ENCODE measurements around the gene PLTP.
"Not testable (repeated sequence)": the region's sequence is repeated elsewhere in the genome, so short reads cannot be mapped to it uniquely, and the experiment has no call there.

PLTP gene

DNA sequence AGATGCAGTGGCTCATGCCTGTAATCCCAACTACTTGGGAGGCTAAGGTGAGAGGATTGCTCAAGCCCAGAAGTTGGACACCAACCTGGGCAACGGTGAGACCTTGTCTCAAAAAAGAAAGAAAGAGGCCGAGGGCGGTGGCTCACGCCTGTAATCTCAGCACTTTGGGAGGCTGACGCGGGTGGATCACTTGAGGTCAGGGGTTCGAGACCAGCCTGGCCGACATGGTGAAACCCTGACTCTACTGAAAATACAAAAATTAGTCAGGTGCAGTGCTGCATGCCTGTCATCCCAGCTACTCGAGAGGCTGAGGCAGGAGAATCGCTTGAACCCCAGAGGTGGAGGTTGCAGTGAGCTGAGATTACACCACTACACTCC is 37.9 kb downstream of the PLTP start:
- not testable (repeated sequence) for DNase-seq (ENCODE audit: low read depth)

DNA sequence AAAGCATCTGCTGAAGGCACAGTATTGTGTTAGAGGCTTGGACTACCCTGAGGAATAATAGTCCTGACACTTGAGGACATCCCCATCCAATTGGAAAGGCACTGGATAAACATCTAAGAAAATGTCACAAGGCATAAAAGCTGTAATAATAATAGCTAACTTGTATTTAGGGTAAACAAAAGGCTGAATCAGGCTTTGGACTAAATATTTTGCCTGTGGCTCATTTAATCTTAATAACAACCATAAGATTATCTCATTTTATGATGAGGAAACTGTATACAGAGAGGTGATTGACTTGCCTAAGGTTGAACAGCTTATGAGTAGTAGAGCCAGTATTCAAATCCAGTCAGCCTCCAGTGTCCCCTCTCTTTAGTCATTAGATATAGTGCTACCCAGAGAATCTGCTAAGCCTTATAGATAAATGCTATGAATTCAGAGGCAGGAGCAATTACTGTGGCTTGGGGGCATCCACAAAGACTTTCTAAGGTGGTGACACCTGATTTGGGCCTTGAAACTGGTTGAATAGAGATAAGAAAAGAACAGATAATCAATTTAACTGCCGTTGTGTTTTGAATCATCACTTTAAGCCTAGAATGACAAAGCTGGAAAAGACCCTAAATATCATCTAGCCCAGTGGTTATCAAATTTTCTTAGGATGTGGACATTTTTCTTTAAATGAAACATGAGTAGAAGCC is 38.4 kb downstream of the PLTP start:
- no peak for DNase-seq (ENCODE audit: low read depth)

DNA sequence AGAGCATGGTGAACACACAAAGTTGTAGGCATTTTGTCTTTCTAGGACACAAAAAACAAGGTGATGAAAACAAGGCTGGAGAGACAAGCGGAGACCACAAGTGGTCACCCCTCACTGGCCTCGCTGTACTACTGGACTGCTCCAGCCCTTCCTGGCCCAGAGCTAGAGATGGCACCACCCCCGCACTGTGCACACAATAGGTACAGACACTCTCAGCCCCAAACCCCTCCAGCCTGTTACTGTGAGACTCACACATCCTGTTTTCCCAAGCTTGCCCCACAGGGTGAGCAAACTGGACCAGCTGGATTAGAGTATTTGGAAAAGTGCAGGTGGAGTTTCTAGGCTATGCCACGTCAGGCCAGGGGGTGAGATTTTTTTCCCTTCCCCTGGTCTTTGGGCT is 39.3 kb downstream of the PLTP start:
- DNase-seq (ENCODE audit: low read depth), result no peak

DNA sequence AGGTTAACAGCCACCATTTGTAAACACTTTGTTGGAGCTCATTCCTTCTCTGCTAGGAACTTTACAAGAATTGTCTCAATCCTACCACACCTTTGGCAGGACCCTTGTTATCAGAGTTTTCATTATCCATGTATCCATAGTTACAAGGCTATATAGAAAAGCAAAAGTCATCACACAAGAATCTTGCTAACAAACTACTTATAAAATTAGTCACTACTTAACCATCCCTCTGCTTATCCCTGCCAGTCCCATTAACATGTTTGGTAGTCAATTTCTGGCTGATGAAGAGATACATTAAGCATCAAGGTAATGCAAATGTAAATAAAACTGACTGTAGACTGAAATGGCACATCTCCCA is 44.2 kb downstream of the PLTP start:
- no peak for DNase-seq (ENCODE audit: low read depth)

DNA sequence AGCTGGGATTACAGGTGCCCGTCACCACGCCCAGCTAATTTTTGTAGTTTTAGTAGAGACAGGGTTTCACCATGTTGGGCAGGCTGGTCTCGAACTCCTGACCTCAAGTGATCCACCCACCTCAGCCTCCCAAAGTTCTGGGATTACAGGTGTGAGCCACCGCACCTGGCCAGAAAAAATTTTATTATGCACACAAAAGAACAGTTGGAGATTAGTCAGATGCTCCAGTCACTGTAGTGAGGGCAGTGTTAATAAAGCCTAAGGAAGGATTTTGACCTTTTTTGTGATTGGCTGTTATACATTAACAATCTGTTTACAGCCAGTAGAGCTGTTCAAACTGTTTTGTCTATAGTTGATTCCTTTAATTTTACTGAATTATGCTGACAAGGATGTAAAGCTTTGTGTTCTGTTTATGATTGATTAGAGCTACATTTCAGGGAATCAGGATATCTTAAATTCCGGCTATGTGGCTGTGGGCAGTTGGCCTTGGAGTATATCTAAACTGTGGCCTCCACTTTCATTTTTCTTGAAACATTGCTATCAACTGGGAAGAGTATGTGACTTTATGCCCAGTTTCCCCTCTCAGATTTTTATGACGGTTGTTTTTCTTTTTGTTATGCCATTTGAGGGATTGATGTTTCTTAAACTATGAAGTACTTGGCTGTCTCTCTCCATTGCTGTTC is 44.7 kb downstream of the PLTP start:
- no peak for DNase-seq (ENCODE audit: low read depth)

DNA sequence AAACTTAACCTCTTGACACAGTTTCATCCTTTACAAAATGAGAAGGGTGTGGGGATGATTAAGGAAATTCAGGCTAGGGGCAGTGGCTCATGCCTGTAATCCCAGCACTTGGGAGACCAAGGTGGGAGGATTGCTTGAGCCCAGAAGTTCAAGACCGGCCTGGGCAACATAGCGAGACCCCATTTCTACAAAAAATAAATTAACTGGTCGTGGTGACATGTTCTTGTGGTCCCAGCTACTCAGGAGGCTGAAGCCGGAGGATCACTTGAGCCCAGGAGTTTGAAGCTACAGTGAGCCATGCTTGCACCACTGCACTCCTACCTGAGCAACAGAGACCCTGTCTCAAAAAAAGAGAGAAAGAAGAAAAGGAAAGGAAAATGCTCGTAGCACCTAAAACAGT is 45.5 kb downstream of the PLTP start:
- no peak for DNase-seq (ENCODE audit: low read depth)

DNA sequence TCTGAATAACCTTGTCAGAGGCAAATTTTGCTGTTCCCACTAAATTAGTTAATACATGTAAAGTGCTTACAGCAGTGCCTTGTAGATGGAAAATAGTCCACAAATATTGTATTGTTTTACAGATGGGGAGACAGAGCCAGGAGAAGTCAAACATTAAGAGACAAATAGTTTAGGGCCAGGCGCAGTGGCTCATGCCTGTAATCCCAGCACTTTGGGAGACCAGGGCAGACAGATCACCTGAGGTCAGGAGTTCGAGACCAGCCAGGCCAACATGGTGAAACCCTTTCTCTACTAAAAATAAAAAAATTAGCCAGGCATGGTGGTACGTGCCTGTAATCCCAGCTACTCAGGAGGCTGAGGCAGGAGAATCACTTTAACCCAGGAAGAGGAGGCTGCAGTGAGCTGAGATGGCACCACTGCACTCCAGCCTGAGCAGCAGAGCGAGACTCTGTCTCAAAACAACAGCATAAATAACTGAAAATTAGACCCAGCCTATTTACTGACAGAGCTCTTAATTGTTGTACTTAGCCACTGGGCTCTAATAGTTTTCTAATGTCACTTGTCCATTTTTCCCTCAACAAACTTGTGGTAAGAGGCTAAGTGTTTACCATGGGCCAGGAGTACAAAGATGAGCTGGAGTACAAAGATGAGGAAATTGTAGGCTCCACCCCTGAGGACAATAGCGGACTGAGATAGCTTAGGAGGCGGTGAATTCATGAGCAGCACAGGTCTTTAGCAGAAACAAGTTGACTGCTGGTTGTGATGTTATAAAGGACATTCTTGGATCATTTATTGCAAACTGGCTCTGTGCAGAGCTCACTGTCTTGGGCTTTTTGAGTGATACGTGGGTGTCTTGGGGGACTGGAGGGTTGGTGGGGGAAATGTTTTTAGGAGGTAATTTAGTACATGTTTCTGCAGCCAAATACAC is 48.1 kb downstream of the PLTP start:
- DNase-seq (ENCODE audit: low read depth), result no peak

DNA sequence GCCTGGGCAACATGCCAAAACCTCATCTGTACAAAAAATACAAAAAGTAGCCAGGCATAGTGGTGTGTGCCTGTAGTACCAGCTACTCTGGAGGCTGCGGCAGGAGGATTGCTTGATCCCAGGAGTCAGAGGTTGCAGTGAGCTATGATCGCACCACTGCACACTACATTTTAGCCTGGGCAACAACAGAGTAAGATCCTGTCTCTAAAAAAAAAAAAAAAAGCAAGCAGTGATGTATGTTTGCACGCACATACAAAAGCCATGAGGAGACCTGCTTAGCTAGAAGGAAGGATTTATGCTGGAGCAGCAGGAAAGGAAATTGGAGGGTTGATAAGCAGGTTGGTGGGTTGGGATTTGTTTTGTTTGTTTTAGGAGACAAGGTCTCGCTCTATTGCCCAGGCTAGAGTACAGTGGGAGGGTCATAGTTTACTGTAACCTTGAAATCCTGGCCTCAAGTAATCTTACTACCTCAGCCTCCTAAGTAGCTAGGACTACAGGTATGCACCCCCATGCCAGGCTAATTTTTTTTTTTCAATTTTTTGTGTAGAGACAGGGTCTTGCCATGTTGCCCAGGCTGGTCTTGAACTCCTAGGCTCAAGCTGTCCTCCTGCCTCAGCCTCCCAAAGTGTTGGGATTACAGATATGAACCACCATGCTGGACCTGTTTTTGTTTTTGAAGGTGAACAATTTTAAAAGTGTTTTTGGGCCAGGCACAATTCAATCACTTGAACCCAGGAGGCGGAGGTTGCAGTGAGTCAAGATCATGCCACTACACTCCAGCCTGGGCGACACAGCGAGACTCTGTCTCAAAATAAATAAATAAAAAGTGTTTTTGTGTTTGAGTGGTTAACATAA is 50.5 kb downstream of the PLTP start:
- no peak for DNase-seq (ENCODE audit: low read depth)

DNA sequence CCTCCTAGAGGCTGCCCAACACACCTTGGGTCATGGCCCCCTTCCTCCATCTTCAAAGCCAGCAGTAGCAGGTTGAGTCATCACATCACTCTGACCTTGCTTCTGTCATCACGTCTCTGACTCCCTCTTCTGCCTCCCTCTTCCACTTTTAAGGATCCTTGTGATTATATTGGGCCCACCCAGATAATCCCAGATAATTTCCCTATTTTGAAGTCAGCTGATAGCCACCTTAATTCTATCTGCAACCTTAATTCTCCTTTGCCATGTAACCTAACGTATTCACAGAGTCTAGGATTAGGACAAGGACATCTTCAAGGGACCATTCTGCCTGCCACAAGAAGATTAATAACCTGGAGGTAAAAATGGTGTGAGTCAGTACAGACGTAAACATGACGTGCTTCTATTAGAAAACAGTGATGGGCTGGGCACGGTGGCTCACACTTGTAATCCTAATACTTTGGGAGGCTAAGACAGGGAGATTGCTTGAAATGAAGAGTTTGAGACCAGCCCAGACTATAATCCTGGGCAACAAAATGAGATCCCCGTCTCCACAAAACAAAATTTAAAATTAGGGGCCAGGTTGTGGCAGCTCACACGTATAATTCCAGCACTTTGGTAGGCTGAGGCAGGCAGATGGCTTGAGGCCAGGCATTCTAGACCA is 51.3 kb downstream of the PLTP start:
- no peak for DNase-seq (ENCODE audit: low read depth)

DNA sequence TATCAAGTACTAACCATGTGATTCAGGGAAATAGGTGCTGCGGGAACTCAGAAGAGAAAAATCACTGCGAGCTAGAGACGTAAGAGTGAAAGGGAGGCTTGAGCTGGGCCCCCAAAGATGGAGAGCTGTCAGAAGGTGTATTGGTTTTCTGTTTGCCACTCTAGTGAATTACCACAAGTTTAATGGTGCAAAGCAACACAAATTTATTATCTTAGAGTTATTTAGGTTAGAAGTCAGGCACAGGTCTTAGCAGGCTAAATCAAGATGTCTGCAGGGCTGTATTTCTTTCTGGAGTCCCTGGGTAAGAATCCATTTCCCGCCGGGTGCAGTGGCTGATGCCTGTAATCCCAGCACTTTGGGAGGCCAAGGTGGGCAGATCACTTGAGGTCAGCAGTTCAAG is 52.0 kb downstream of the PLTP start:
- no peak for DNase-seq (ENCODE audit: low read depth)

DNA sequence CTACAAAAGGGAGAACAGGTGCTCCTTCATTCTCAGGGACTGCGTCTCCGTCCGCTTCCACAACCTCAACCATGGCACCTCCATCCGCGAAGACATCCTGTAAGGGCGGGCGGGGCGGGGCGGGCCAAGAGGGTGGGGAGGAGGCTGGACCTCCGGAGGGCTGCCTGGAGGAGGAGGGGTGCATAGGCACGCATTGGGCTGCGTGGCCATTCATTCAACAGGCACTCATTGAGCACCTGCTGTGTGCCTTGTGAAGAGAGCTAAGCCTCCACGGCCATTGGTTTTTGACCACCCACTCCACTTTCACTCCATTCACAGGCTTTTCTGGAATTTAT is 54.1 kb downstream of the PLTP start:
- DNase-seq (ENCODE audit: low read depth), result no peak

DNA sequence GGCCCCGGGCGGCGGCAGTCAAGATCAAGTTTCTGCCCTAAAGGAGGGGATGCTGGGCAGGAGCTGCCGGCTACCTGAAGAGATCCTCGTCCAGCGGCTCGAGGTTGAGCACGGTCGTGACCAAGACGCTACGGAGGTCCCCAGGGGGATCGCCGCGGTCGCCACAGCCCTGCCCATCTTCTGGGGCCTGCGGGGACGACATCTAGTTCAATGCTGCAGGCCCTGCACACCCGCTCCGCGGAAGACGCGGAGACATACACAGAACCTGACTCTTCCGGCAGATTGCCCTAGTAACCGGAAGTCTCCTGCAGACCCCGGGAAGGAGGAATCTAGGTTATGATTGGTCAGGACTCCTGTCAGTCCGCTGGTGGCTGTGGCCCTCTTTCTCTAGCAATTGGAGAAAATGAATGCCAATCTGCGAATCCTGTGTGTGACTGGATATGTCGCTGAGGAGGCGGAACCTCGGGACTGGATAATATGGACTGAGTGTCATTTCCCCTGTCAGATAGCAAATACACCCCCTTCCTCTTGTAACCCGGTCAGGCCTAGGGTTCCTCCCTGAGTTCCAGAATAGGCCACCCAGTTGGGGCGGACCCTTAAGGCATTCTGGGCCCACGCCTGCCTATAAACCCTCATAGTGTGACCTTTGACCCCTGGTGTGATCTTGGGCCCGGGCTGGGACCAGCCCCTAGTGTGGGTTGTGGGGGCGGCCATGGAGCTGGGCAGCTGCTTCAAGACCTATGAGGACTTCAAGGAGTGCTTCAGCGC is 54.7 kb downstream of the PLTP start, which contains the start of the genes ACOT8 and ZSWIM3:
Gene ACOT8 (minus strand): TSS at position 279 of the 768 bp plus-strand sequence. CDS start 77 bp downstream, at position 202.
Gene ZSWIM3 (plus strand): TSS at position 501 of the 768 bp plus-strand sequence. CDS start 212 bp downstream, at position 713.
- DNase-seq (ENCODE audit: low read depth), result peak; percentile 52

DNA sequence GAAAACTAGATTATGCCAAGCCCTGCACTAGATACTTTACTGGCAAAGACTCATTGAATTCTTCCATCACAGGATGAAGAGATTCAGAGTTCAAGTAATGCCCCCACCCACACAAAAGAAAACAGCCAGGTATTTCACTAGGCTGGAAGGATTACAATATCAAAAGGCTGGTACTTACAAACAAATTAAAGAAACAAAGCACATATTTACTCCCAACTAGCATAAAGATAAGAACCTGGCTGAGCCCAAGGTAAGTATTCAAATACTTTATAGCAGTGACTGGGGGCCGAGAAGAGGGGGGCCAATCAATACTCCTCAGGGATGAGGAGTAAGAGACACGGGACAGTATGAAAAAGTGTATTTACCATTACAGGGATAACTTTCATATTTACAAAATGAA is 58.5 kb downstream of the PLTP start:
- DNase-seq (ENCODE audit: low read depth), result no peak

DNA sequence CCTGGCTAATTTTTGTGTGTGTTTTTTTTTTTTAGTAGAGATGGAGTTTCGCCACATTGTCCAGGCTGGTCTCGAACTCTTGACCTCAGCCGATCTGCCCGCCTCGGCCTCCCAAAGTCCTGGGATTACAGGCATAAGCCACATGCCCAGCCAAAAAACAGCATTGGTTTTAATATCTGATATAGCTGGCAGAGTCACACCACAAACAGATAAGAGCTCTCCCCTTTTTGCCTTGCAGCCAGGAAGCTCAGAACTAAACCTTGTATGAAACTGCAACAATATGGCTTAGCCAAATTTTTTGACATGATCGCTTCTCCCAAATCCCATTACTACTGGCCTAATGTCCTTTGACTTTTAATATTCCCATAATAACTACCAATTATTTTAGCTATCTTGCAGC is 59.6 kb downstream of the PLTP start:
- no peak for DNase-seq (ENCODE audit: low read depth)

DNA sequence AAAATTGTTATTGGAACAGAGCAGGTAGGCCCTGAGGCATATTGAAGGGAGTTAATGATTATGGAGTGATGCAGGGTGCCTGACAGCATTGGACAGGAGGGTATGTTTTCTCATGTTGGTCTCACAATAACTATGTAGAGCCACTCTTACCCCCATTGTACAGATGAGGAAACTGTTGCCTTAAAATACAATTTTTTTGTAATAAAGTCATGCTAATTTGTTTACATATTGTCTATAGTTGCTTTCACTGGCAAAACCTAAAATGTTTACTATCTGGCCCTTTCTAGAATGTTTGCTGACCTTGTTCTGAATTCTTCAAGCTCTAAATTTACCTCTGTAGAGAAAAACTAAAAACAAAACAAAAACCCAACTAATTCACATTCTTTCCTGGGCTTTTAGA is 60.5 kb downstream of the PLTP start:
- no peak for DNase-seq (ENCODE audit: low read depth)

DNA sequence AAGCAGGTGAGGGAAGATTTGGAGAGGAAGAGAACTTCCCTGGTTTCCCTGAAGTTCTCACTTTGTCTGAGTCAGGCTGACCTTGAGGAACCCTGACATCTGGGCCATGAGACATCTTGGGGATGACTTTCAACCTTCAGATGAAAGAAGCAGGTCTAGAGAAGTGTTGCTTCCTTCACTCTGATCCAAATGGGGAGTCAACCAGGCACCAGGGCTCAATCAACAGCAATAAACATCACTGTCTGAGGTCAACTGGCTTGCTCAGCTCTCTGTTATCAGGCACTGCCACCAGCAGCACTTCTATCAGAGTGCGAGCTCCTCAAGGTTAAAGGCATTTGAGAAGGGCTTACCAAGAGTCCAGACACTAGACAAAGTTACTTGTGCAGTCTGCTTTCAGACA is 61.0 kb downstream of the PLTP start:
- DNase-seq (ENCODE audit: low read depth), result no peak

DNA sequence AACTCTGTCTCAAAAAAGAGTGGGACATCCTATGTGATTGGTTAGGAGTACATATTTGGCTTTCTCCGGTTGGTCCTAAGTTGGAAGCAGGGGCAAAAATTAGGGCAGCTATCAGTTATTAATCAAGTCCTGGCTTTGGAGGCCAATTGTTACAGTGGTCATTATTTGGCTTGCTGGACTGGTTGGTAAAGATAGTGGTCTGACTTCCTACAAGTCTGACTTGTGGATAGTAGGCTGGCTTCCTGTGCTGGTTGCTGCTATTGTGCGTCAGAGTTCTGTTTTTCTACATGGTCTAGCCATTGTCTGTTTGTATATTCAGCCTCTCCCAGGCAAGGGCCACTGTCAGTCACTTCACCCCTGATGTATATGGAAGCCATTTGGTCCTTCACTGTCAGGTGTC is 61.7 kb downstream of the PLTP start:
- DNase-seq (ENCODE audit: low read depth), result no peak

DNA sequence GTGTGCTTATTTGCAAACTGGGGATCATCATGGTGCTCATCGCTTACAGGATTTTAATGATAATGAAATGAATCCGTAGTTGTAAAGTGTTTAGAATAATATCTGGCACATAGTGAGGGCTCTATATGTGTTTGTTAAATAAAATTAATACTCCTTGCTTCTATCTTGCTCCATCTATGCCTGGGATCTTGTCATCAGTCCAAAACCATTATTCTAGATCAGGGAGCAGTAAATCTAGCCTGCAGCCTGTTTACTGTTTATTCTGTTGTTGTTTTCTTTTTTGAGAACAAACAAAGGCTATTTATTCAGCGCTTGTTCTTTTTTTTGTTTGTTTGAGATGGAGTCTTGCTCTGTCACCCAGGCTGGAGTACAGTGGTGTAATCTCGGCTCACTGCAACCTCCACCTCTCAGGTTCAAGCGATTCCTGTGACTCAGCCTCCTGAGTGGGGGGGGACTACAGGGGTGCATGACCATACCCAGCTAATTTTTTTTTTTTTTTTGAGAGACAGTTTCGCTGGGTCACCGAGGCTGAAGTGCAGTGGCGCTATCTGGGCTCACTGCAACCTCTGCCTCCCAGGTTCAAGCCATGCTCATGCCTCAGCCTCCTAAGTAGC is 62.9 kb downstream of the PLTP start:
- DNase-seq (ENCODE audit: low read depth), result no peak
